Transverse colon (tissue), 4 donors: ENCODE results near the gene TMOD1.
"Not testable (repeated sequence)": the region's sequence is repeated elsewhere in the genome, so short reads cannot be mapped to it uniquely, and the experiment has no call there.

Source experiments
- POLR2A ChIP-seq: fragments of 450-650 bp; IDR thresholded peaks from one replicate; pipeline ENCODE4 v1.6.1; 2016; ENCODE audit warnings: antibody characterized with exemption, mild to moderate bottlenecking, moderate library complexity
- POLR2AphosphoS5 ChIP-seq, 3 donors: sonication (generic); formaldehyde crosslinking; IDR thresholded peaks; one replicate each; pipeline ENCODE4 v1.6.1; 2016; ENCODE audit warnings: antibody characterized with exemption in 3 of 3
- TF ChIP-seq, protein P1 (sequence below), 5 experiments: fragments of 200-600 bp in 3 of 5; fragments of 450-650 bp in 2 of 5; sonication (generic) in 3 of 5; IDR thresholded peaks; 1 replicate in 2 of 5; 2 replicates in 3 of 5; pipeline ENCODE4 v1.5.1; 2016 to 2017; ENCODE audit warnings: antibody characterized with exemption in 5 of 5, inconsistent platforms in 3 of 5, mild to moderate bottlenecking in 2 of 5, moderate library complexity in 1 of 5

DNA sequence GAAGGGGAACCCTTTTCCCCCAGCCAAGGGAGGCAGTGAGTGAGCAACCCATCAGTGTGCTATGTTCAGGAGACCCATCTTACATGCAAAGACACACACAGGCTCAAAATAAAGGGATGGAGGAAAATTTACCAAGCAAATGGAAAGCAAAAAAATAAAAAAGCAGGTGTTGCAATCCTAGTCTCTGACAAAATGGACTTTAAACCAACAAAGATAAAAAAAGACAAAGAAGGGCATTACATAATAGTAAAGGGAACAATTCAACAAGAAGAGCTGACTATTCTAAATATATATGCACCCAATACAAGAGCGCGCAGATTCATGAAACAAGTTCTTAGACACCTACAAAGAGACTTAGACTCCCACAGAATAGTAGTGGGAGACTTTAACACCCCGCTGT lies 47.9 kb upstream of the TMOD1 start:
- TF ChIP-seq, protein P1, sequence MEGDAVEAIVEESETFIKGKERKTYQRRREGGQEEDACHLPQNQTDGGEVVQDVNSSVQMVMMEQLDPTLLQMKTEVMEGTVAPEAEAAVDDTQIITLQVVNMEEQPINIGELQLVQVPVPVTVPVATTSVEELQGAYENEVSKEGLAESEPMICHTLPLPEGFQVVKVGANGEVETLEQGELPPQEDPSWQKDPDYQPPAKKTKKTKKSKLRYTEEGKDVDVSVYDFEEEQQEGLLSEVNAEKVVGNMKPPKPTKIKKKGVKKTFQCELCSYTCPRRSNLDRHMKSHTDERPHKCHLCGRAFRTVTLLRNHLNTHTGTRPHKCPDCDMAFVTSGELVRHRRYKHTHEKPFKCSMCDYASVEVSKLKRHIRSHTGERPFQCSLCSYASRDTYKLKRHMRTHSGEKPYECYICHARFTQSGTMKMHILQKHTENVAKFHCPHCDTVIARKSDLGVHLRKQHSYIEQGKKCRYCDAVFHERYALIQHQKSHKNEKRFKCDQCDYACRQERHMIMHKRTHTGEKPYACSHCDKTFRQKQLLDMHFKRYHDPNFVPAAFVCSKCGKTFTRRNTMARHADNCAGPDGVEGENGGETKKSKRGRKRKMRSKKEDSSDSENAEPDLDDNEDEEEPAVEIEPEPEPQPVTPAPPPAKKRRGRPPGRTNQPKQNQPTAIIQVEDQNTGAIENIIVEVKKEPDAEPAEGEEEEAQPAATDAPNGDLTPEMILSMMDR (IDR thresholded peaks at IDR 0.05) = not testable (repeated sequence)
- TF ChIP-seq POLR2AphosphoS5 (IDR thresholded peaks at IDR 0.05); POLR2A: not testable (repeated sequence)
